GM12878 (cell line): ENCODE measurements around the gene TECTB.

Experiments
- EZH2 ChIP-seq: IDR thresholded peaks from 2 replicates; pipeline ENCODE4 v1.6.1; 2012; ENCODE audit warnings: low read depth, mild to moderate bottlenecking, control low read depth, inconsistent platforms, low read length, borderline replicate concordance; ENCODE audit not compliant: control insufficient read depth
- FOXM1 ChIP-seq: IDR thresholded peaks from 2 replicates; pipeline ENCODE4 v1.6.1; 2012; ENCODE audit warnings: low read depth, mild to moderate bottlenecking, inconsistent platforms, low read length, moderate library complexity
- HDAC2 ChIP-seq: fragments of 200-600 bp; sonication (generic); IDR thresholded peaks from 2 replicates; pipeline ENCODE4 v1.6.1; 2017
- NFYB ChIP-seq: IDR thresholded peaks from 2 replicates; pipeline ENCODE4 v1.6.1; 2011; ENCODE audit warnings: low read depth, mild to moderate bottlenecking, low read length, improper control_type of control experiment, moderate library complexity; ENCODE audit not compliant: insufficient read depth
- NR2C2 ChIP-seq: IDR thresholded peaks from 2 replicates; pipeline ENCODE4 v1.6.1; 2011; ENCODE audit warnings: borderline replicate concordance, low read depth; ENCODE audit not compliant: control insufficient read depth, insufficient read length
- PAX5 ChIP-seq: IDR thresholded peaks from 2 replicates; pipeline ENCODE4 v1.6.1; 2011; ENCODE audit warnings: low read depth, low read length, borderline replicate concordance
- SREBF2 ChIP-seq: IDR thresholded peaks from 2 replicates; pipeline ENCODE4 v1.6.1; 2012; ENCODE audit warnings: mild to moderate bottlenecking, low read length
- SUZ12 ChIP-seq: fragments of 200-600 bp; sonication (generic); IDR thresholded peaks from one replicate; pipeline ENCODE4 v1.6.1; 2018; ENCODE audit warnings: antibody characterized with exemption, mild to moderate bottlenecking; ENCODE audit not compliant: unreplicated experiment
- WRNIP1 ChIP-seq: IDR thresholded peaks from 2 replicates; pipeline ENCODE4 v1.6.1; 2011; ENCODE audit warnings: low read depth, low read length, improper control_type of control experiment, borderline replicate concordance
- ZBTB33 ChIP-seq: fragments of 450-650 bp; IDR thresholded peaks from 2 replicates; pipeline ENCODE4 v1.6.1; 2017; ENCODE audit warnings: mild to moderate bottlenecking
- TF ChIP-seq, protein P1 (sequence below), 3 experiments: IDR thresholded peaks in 2 of 3; conservative IDR thresholded peaks in 1 of 3; 2 replicates each; pipeline ENCODE4 v1.5.1; 2011; ENCODE audit warnings: low read depth in 3 of 3, low read length in 3 of 3, mild to moderate bottlenecking in 3 of 3, control low read depth in 2 of 3, moderate library complexity in 2 of 3, inconsistent platforms in 1 of 3, mixed read lengths in 1 of 3; ENCODE audit not compliant: control insufficient read depth in 2 of 3, insufficient read depth in 1 of 3; ENCODE audit errors: extremely low read depth in 1 of 3

DNA sequence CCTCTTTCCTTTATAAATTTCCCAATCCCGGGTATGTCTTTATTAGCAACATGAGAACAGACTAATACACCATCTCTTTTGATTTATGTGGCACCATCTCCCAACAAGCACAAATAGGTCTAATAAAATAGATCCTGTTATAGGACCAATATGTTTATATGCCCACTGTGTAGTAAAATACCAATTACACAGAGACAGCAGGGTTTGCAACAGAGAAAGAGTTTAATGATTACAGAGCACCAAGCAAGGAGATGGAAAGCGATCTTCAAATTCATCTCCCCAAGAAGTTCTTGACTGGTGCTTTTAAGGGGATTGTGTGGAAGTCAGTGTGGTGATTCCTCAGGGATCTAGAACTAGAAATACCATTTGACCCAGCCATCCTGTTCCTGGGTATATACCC lies 33.5 kb upstream of the TECTB start:
- TF ChIP-seq SUZ12 = no peak
- TF ChIP-seq FOXM1 = no peak
- no peak for TF ChIP-seq EZH2
- TF ChIP-seq HDAC2 = no peak
- TF ChIP-seq ZBTB33 = no peak
- TF ChIP-seq NR2C2 = no peak
- TF ChIP-seq PAX5 = no peak
- TF ChIP-seq WRNIP1 = no peak
- TF ChIP-seq, protein P1, sequence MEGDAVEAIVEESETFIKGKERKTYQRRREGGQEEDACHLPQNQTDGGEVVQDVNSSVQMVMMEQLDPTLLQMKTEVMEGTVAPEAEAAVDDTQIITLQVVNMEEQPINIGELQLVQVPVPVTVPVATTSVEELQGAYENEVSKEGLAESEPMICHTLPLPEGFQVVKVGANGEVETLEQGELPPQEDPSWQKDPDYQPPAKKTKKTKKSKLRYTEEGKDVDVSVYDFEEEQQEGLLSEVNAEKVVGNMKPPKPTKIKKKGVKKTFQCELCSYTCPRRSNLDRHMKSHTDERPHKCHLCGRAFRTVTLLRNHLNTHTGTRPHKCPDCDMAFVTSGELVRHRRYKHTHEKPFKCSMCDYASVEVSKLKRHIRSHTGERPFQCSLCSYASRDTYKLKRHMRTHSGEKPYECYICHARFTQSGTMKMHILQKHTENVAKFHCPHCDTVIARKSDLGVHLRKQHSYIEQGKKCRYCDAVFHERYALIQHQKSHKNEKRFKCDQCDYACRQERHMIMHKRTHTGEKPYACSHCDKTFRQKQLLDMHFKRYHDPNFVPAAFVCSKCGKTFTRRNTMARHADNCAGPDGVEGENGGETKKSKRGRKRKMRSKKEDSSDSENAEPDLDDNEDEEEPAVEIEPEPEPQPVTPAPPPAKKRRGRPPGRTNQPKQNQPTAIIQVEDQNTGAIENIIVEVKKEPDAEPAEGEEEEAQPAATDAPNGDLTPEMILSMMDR (IDR thresholded peaks at IDR 0.05 in 2 of 3, conservative IDR thresholded peaks at IDR 0.05 in 1 of 3; ENCODE audit: control insufficient read depth in 2 of 3, extremely low read depth in 1 of 3, insufficient read depth in 1 of 3, low read depth in 3 of 3, low read length in 3 of 3) = no peak
- no peak for TF ChIP-seq NFYB
- no peak for TF ChIP-seq SREBF2
